ENCODE measurements around the gene HPX. TPM values are rescaled to one million over a fixed set of nuclear protein-coding genes. Genes with fewer than 3 reads are reported as not detected.

HPX gene
- total RNA-seq, 1 experiment from 2014 or later = 1.2 TPM

DNA sequence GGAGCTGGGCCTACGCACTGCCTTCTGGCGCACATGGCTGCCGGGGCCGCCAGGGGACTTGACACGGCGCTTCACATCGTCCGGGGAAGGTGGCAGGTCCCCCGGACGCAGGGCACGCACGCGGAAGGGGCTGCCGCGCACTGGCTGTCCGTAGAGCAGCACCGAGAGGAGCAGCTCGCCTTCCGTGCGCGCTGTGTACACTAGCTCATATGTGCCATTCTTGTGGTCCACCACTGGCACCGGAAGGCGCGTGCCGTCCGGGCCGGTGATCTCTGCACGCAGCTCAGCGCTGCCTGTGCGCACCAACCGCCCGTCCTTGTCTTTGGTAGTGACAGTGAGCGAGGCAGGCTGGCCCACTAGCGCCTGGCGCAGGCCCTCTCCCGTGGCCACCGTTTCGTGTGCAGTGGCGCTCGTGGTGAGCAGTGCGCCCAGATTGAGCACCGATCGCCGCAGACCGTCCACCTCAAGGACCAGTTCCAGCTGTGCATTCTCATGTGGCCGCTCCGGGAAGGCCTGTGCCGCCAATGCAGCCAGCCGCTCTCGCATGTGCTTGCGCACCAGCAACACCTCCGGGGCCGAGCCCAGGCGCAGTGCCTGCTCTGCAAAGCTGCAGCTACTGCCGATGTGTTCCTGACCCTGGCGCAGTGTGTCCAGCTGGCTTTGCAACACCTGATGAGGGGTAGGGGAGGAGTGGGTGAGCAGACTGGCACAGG is 15.7 kb upstream of the HPX start:
- Histone ChIP-seq H4K5ac (ENCODE audit: insufficient read length, low read depth, low read length) (no peak overlapping the region), H3K23ac (ENCODE audit: insufficient read length, low read depth, low read length) (no peak overlapping the region), H3K9me3 (ENCODE audit: control insufficient read depth, low read depth, low read length) (no peaks in the 10 kb centered on the region), H2BK120ac (ENCODE audit: low read depth, low read length, poor library complexity, severe bottlenecking) (no peak overlapping the region), H3K79me1 (ENCODE audit: insufficient read depth, low read depth, low read length, poor library complexity, severe bottlenecking) (no peaks in the 10 kb centered on the region), H3K14ac (ENCODE audit: insufficient read depth, low read length) (no peak overlapping the region), H2BK20ac (ENCODE audit: low read depth, low read length, poor library complexity, severe bottlenecking) (no peak overlapping the region), H3K79me2 (ENCODE audit: insufficient read depth, low read length) (no peaks in the 10 kb centered on the region), H4K91ac (ENCODE audit: insufficient read length, low read depth, low read length) (no peak overlapping the region), H2AFZ (ENCODE audit: low read length) (no peak overlapping the region), H3K9ac (ENCODE audit: extremely low read depth, insufficient read length, low read length) (no peak overlapping the region), H3K27me3 (ENCODE audit: insufficient read depth, low read length) (no peaks in the 10 kb centered on the region), H2AK5ac (ENCODE audit: insufficient read length, low read length) (no peak overlapping the region), H4K8ac (replicated peaks; ENCODE audit: insufficient read length, low read depth, low read length) (no peak overlapping the region), H3T11ph (ENCODE audit: low read length) (no peak overlapping the region), H3K23me2 (ENCODE audit: insufficient read length, low read depth, low read length, poor library complexity, severe bottlenecking) (no peaks in the 10 kb centered on the region), H3K27ac (ENCODE audit: insufficient read length, low read depth, low read length) (no peak overlapping the region), H2BK12ac (ENCODE audit: insufficient read length, low read depth, low read length) (no peak overlapping the region), H3K4ac (ENCODE audit: low read depth, low read length) (no peak overlapping the region), H2BK15ac (ENCODE audit: low read depth, low read length) (no peak overlapping the region), H3K4me1 (ENCODE audit: insufficient read depth, low read length) (no peaks in the 10 kb centered on the region), H3K18ac (ENCODE audit: insufficient read length, low read depth, low read length) (no peak overlapping the region), H3K56ac (ENCODE audit: insufficient read length, low read depth, low read length) (no peak overlapping the region), H4K20me1 (ENCODE audit: control insufficient read depth, insufficient read depth, insufficient read length) (no peaks in the 10 kb centered on the region), H3K4me2 (ENCODE audit: insufficient read depth, insufficient read length, low read length) (no peak overlapping the region), H2BK5ac (ENCODE audit: insufficient read length, low read length) (no peak overlapping the region)
- no peak for DNase-seq
- Mint-ChIP-seq H3K36me3 (ENCODE audit: insufficient read depth in 1 of 3, low read depth in 3 of 3) (peaks cover 0 to 21% (median 6%) of the 10 kb centered on the region in 3 experiments; a peak in 3 of 7 replicates), H3K27ac (no peak overlapping the region), H3K9me3 (no peaks in the 10 kb centered on the region), H3K27me3 (ENCODE audit: low read depth) (no peaks in the 10 kb centered on the region), H3K4me3 (no peak overlapping the region), H3K4me1 (no peaks in the 10 kb centered on the region)
- no CpG with 5 or more reads among the region's 56 CpGs for WGBS (ENCODE audit: extremely low coverage, insufficient read length, low lambda C conversion rate)
- TF ChIP-seq, protein P1, sequence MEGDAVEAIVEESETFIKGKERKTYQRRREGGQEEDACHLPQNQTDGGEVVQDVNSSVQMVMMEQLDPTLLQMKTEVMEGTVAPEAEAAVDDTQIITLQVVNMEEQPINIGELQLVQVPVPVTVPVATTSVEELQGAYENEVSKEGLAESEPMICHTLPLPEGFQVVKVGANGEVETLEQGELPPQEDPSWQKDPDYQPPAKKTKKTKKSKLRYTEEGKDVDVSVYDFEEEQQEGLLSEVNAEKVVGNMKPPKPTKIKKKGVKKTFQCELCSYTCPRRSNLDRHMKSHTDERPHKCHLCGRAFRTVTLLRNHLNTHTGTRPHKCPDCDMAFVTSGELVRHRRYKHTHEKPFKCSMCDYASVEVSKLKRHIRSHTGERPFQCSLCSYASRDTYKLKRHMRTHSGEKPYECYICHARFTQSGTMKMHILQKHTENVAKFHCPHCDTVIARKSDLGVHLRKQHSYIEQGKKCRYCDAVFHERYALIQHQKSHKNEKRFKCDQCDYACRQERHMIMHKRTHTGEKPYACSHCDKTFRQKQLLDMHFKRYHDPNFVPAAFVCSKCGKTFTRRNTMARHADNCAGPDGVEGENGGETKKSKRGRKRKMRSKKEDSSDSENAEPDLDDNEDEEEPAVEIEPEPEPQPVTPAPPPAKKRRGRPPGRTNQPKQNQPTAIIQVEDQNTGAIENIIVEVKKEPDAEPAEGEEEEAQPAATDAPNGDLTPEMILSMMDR (conservative IDR thresholded peaks at IDR 0.05) = no peak
